NCI-H1105 (cell line): ENCODE results near the gene MAD2L1.
"Not testable (repeated sequence)": the region's sequence is repeated elsewhere in the genome, so short reads cannot be mapped to it uniquely, and the experiment has no call there.

Experiments
- DNase-seq: peaks from one replicate; lab custom pipeline; 2025; lab: John Stamatoyannopoulos, UW

The MAD2L1 gene

DNA sequence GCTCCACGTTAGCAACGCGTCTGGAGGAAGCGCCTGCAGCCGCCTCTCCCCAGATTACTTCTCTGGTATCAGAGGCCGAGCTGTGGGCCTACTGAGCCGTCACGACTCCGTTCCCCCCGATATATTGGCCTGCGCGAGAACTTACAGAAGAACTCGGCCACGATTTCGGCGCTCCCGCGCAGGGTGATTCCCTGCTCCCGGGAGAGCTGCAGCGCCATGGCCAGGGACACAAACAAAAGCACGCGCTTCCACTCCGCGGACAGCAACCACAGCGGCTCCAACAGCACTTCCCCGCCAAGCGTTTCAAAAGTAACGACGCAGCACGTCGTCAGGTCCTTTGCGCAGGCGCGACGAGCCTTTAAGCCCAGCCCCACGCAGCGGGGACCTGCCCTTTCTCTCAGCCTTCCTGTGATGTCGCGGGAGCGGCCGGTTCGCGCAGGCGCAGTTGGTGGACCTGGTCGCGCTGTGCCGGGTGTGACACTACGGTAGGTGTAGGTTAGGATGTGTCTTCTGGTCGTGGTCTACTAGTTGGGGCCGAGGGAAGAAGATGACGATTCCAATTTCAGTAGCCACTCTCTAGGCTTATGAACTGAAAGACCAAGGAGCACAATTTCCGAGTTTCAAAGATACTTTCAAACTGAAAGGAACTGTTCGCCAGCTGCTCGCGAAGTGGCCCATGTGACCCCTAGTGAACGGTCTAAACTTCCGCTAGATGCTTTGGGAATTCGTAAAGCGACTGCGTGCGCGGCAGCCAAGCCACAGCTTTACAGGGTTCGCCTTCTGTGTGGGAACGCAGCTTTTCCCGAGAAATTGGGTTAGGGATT lies at the start of gene MAD2L1:
Gene MAD2L1, minus strand, starts transcription at position 332 of the 824 bp plus-strand sequence. Its CDS starts 114 bp downstream, at position 218.
- peak; percentile 91 for DNase-seq

DNA sequence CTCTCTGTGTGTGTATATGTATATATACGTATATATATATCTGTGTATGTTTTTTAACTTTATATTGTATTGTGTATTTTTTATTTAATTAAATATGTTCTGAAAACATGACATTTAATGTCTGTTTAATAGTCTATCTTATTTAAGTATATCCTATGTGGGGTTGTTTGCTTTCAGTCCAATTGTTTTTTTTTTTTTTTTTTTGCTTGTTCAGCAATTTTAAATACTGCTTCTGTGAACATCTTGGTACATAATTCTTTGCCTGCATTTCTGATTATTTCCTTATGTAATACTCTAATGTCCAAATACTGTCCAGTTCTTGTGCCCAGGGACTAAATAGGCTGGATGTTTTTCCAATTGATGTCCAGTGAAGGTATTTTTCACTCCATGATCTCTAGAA lies 45.1 kb upstream of the MAD2L1 start:
- DNase-seq, result no peak

DNA sequence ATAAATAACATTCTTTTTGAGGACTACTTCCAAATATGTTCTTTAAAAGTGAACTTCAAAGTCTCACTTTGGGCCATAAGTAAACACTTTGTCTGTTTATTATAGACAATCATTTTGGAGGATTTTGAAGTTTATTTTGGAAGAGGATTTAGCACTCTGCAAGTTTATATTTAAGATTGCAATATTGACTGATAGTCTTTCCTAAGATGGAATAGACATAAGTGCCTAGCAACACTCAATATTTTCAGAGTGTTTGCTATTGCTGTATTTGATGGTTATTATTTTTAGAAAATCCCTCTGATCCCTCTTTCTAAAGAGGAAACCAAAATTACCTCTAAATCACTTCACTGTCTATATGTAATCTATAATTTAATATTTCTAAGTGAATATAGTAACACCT lies 42.8 kb upstream of the MAD2L1 start:
- DNase-seq, result no peak

DNA sequence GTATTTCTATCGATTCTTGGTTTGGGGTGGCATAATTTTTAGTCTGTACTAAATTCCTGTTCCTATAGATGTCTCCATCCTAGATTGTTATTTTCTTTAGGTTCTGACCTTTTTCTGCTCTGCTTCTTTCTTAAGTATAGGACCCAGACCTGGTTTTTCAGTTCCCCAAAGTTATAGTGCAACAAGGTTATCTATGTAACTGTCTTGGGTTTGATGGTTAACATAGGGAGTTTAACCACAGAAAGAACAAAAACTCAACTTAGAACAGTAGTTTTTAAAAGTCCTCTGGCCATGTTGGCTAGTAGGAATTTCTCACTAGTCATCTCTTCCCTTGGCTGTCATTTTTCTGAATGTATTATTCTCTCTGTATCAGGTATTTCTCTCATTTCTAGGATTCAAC lies 38.8 kb upstream of the MAD2L1 start:
- no peak for DNase-seq

DNA sequence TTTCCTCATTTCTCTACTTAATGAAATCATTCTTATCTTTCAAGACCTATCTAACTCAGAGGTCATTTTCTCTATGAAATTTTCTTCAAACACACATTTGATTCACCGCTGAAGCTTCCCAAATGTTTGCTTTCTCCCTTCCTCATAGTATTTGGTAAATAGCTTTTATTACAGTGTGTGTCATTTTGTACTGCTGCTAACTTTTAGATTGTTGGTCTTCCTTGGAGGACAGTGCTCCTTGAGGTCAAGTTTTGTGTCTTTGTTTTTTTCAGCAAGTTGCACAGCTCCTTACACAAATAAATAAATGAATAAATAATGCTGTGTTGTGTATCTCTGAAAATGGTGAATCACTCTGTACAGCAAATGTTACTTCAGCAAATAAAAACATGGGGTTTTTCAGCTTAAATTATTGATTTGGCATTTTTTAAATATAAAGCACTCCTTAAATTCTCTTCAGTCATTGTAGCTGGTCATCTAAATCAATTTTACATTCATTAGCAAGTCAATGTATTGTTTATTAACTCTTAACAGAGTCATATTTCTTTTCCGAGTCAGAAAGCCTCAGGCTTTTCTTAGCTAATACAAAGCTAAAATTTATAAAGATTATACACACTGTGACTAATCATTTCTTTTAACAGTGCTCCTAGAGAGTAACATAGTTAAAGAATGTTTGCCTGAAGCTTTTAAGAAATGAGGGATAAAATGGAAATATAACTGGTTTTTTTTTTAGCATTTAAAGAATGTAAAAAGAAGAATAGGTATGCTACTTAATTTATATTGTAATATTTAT lies 30.1 kb upstream of the MAD2L1 start:
- no peak for DNase-seq

DNA sequence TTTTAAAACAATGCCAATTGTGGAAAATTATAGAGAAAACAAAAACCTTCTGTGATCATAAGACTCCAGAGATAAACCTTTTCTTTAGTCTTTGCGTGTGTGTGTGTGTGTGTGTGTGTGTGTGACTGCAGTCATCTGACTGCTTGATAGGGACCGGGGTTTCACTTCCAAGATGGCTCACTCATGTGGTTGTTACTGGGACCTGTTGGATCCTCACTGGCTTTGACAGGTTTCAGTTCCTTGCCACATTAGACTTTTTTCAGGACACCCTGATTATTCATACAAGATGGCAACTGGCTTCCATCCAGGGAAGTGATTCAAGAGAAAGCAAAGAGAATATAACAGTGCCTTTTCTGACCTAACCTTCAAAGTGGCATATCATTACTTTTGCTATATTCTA lies 21.9 kb upstream of the MAD2L1 start:
- no peak for DNase-seq

DNA sequence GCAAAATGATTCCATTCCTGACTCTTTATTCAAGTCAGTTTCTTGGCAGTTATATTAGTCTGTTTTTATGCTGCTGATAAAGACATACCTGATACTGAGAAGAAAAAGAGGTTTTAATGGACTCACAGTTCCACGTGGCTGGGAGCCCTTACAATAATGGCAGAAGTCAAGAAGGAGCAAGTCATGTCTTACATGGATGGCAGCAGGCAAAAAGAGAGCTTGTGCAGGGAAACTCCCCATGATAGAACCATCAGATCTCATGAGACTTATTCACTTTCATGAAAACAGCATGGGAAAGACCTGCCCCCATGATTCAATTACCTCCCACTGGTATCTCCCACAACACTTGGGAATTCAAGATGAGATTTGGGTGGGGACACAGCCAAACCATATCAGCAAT lies 21.4 kb upstream of the MAD2L1 start:
- not testable (repeated sequence) for DNase-seq

DNA sequence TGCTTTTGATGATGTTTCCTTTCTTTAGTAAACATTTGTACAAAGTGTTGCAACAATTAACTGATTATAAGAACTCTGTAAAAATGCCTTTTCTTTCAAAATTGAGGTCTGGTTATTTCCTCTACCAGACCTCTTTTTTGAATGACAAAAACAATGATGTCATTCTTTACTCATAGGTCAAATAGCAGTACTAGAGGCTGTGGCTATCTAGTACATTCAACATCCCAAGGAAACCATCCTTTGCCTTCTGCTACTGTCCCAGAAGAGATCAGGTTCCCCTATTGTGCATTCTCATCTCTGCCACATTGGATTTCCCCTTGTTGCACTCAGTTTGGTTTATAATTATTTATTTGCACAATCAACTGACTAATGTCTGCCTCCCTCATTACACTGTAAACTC lies 19.1 kb upstream of the MAD2L1 start:
- no peak for DNase-seq

DNA sequence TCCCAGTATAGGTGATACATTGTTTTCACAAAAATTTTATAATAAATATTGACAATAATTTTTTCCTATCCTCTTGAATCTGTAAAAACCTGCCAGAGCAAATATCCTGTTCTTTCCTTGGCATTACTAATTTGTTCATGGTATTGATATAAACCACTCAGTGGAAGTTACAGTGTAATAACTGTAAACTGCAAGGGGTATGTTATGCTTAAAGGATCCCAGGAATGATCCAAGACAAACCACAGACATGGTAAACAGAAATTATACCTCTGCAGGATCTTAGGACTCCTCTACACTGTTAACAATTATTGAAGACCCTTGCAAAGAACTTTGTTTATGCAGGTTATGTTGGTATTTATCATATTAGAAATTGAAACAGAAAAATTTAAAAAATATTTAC lies 17.7 kb upstream of the MAD2L1 start:
- no peak for DNase-seq

DNA sequence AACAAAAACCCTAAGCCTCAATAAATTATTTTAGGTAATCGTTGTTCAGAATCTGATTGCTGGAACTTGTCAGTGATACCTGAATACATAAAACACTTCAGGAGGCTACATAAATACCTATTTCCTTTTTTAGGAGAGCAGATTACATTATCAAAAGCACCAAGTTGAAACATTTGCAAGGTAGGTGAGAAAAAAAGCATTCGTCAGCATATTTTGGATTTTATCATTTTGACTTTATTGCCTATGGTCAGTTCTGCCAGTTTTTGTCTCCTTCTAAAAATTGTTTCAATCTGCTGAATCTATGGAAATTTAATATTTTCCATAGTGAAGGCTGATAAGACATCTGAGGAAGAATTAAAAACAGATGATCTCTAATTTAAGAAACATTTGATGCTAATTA lies 16.5 kb upstream of the MAD2L1 start:
- no peak for DNase-seq

DNA sequence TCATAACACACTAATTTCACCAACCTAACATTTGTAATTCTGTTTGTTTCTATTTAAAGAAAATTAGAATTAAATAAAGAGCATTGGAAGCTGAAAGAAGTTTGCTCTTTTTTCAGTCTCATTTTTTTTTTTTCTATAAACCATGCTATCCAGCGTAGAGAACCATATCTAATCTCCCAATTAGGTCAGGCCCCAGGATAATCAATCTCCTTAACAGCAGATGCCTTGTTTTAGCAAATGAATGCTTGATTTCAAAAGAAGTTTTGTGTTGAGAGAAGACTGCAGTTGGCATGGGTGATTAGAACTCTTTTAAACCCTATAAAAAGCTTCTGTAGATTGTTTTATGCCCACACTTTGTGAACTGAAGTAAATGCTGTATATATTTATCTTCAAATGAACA lies 15.6 kb upstream of the MAD2L1 start:
- DNase-seq, result no peak

DNA sequence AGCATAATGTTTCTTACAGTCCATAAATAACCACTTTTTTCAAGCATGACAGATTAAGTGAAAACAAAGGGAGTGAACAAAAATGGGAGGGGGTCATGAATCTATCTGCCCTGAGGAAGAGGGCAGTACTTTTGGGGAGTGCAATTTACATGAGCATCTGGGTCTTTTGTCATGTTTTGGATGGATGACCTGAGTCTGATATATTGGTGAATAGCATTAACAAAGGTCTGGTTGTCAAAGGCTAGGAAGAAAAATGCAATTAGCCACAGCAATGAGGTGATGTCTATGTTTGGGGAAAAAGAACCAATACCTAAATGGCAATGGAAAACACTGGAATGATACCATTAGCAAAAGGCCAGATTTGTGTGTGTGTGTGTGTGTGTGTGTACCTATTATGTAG lies 15.1 kb upstream of the MAD2L1 start:
- DNase-seq, result no peak

DNA sequence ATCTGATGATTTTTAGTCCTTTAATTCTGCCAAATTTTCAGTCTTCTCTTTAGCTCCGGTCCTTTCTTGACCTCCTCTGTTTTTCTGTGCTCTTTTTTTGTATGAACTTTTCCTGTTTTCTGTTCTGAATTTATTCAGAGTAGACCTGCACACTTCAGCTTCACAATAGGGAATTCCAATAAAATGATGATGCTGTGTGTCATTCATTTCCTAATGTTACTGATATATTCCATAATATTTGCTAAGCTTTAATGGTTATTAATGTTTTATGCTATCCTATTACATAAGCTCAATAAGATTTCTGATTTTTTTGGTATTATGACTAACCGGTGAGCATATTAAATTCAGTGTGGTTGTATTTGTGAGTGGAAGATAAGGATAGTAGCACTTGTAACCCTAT lies 13.9 kb upstream of the MAD2L1 start:
- DNase-seq, result no peak

DNA sequence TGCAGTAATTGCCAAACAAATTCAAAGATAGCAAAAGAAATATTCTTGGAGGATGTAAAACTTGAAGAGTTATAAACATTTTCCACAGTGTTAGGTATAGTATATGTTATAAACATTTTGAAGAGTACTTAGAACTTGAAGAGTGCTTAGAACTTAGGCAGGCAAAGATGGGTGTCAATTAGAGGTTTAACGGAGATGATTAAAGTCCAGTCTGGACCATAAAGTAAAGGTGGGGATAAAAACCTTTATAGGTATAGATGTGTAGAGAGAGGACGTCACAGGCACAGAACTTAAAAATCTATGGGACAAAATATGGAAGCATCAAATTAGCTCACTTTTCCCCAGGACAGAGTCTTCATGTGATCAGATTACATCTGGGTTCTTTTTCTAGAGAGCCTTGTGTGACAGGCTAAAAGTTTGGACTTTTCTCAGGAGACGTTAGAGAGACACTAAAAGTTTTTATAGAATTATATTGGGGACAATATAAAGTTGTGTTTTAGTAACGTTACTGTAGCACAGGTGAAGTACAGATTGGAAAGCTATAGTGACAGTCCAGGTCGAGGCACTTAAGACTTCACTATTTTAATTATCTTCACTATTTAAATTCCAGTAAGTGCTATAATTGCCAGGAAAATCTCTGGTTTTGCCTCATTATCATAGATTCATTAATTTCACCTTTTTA lies 13.3 kb upstream of the MAD2L1 start:
- no peak for DNase-seq

DNA sequence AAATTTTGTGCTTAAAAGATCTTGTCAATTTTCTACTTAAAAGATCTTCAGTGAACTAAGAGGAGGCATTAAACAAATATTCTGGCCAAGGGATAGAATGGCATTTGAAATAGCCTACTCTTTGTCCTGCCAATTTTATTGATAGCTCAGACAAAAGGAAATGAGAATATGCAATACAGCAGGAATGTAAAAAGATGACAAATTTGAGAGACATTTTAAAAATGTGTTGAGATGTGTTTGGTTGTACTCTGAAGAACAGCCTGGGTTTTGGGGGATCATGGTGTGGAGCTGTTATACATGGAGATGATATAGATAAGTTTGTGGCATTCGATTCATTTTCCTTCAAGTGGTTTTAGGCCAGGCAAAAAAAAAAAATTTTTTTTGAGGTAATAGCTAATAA lies 11.6 kb upstream of the MAD2L1 start:
- DNase-seq, result no peak

DNA sequence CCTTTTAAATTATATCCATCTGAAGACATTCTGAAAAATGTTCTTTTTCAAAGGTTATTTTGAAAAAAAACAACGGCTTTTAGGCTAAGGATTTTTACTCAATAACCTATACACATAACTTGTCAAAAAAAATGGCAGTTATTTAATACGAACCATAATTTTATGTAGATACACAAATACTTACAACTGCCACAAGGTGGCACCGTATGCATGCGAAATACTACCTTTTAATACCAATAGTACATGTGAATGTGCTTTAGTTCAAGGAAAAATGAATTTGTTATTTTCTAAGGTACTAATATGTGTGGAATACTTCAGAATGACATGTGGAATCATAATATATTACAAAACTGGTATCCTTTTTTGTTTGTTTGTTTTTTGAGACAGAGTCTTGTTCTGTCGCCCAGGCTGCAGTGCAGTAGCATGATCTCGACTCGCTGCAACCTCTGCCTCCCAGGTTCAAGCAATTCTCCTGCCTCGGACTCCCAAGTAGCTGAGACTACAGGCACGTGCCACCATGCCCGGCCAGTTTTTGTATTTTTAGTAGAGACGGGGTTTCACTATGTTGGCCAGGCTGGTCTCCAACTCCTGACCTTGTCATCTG lies 4.6 kb upstream of the MAD2L1 start:
- DNase-seq, result peak; percentile 12

DNA sequence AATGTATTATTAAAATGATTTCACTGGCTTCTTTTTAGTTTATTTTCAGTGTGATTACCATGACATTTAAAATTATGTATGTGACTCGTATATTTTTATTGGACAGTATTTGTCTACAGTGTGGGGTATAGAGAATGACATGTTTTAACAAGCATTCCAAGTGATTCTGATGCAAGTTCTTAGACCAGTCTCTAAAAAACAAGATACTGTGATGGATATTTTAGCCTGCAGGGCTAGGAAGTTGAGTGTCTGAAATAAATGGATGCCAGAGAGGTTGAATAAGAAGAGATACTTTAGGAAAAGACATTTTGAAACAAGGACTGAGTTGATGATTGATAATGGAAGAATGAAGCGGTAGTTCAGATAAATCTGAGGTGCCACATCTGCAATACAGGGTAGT lies 3.5 kb upstream of the MAD2L1 start:
- DNase-seq, result no peak

DNA sequence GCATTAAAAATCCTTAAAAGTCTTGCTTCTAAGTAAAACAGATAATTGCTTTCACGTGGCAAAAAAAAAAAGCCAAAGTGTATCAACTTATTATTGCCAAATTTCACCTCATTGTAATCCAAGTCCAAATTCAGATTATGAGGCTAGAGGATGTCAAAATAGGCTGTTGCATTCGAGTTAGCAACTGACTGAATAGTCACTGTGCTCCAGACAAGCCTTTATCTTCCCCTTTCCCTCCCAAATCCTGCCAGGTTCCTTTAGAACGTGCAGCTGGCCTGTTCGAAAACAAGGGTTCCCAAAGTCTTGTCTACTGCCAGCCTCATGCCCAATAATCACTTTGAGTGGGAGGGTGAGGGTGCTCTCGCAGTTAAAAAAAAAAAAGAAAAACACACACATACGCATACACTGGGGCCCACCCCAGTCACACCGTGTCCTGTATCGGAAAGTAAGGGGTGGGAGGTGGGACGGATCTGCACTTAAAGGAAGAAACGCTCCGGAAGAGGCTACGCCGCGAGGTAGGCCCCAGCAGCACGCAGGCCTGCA lies 603 bp downstream of the MAD2L1 start:
- no peak for DNase-seq

DNA sequence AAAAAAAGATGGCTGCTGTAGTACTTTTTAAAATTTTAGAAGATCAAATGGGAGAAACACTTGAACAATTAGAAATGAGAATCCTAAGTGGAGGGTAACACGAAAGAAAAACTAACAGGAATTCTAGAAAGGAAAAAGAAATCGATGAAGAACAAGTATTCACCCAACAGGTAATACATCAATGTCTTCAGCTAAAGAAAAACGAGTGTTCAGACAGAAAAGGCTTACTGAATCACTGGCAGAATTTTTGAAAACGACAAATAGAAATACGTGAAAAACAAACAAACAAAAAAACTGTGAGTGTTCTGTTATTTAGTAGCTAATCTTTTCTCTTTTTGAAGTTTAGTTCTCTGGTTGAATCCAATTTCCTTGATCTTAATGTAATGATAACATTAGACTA lies 1.8 kb downstream of the MAD2L1 start:
- DNase-seq, result no peak

DNA sequence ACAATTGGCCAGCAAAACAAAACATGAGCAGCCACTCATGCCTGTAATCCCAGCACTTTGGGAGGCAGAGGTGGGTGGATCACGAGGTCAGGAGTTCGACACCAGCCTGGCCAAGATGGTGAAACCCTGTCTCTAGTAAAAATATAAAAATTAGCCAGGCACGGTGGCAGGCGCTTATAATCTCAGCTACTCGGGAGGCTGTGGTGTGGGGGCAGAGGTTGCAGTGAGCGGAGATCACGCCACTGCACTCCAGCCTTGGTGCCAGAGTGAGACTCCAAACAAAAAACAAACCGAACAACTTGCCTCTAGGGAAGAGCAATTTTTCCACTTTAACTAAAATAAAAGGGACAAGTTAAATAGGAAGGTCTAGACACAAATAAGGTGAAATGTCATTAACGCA lies 2.9 kb downstream of the MAD2L1 start:
- DNase-seq, result not testable (repeated sequence)

DNA sequence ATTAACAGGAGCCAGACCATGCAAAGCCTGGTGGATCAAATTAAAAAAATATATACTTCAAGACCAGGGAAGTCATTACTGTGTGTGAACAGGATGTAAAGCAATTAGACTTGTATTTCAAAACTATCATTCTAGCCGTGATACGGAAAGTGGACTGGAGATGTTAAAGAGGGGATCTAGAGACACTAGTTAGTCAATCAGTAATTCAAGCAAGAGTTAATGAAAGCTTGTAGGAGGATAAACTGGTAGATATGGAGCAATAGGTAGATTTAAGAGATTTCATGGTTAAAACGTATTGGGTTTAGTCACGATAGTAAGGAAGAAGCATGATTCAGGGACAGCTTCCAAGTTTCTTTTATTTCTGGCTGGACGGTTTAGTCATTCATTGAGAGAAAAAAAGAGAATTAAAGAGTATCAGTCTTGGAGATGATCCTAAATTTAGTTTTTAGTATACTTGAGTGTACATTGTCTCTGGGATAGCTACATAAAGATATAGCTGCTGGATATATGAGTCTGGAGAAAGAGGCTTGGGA lies 3.9 kb downstream of the MAD2L1 start:
- DNase-seq, result no peak

DNA sequence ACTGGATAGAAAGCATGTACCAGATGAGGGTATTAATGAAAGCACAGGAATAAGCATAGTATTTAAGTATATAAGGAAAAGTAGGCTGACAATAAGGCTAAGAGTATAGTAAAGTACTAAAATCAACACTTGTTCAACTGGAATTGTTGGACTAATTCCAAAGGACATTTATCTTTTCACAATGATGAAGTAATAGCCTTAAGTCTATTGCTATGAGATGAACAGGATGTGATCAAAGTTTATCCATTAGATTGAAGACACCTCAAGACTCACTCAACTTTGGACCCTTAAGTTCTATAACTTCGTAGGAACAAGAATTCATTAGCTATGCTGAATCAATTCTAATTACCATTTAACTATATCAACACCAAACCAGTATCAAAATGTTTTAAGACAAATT lies 7.6 kb downstream of the MAD2L1 start:
- DNase-seq, result no peak
